MCF 10A (cell line): ENCODE data around the gene DNASE1L3. TPM values are rescaled to one million over a fixed set of nuclear protein-coding genes. Genes with fewer than 3 reads are reported as not detected.
"Not testable (repeated sequence)": the region's sequence is repeated elsewhere in the genome, so short reads cannot be mapped to it uniquely, and the experiment has no call there.

ENCODE experiments used
- BruUV-seq: library from RNA; stranded (reverse); fragments of 400-500 nt; replicated peaks from 2 replicates; lab custom pipeline; 2021; lab: Mats Ljungman, UMichigan
- CTCF ChIA-PET: fragments of 300-600 bp; sonication (Branson Sonifier 250); formaldehyde crosslinking; extraction: SDS; loops from one replicate; lab custom pipeline; 2021; ENCODE audit warnings: antibody characterized with exemption, inconsistent platforms; lab: Yijun Ruan, JAX
- POLR2A ChIA-PET: fragments of 300-600, 350-650 bp; sonication (Branson Sonifier 250); formaldehyde crosslinking; extraction: SDS; loops from one replicate; lab custom pipeline; 2020; ENCODE audit warnings: antibody characterized with exemption, inconsistent platforms; lab: Yijun Ruan, JAX
- DNase-seq: peaks from one replicate; pipeline ENCODE4 v3.0.0-alpha.2; 2018; ENCODE audit not compliant: unreplicated experiment
- H3K27ac Mint-ChIP-seq: one replicate; pipeline ENCODE4 v1.8.0; 2022; ENCODE audit warnings: mild to moderate bottlenecking, low read depth, mixed read lengths; ENCODE audit not compliant: unreplicated experiment
- H3K27me3 Mint-ChIP-seq: one replicate; pipeline ENCODE4 v1.8.0; 2022; ENCODE audit warnings: mixed read lengths; ENCODE audit not compliant: insufficient read depth, unreplicated experiment
- H3K36me3 Mint-ChIP-seq: one replicate; pipeline ENCODE4 v1.8.0; 2022; ENCODE audit warnings: mild to moderate bottlenecking, moderate library complexity, mixed read lengths; ENCODE audit not compliant: insufficient read depth, unreplicated experiment
- H3K4me1 Mint-ChIP-seq: one replicate; pipeline ENCODE4 v1.8.0; 2022; ENCODE audit warnings: mixed read lengths; ENCODE audit not compliant: insufficient read depth, unreplicated experiment
- H3K4me3 Mint-ChIP-seq: one replicate; pipeline ENCODE4 v1.8.0; 2022; ENCODE audit warnings: mild to moderate bottlenecking, moderate library complexity, mixed read lengths; ENCODE audit not compliant: unreplicated experiment
- H3K9me3 Mint-ChIP-seq: one replicate; pipeline ENCODE4 v1.8.0; 2022; ENCODE audit warnings: mixed read lengths; ENCODE audit not compliant: unreplicated experiment
- intact Hi-C: fragments of 100-400 bp; cut with micrococcal nuclease; formaldehyde crosslinking; loops from 2 replicates; pipeline ENCODE4 v1.14.1; 2022
- total RNA-seq: library from RNA; stranded (reverse); gene quantifications from 2 replicates; pipeline ENCODE4 v1.2.3, GENCODE V29; 2022
- TF ChIP-seq, protein P1 (sequence below): fragments of 200-600 bp; IDR thresholded peaks from one replicate; pipeline ENCODE4 v1.8.0; 2022; ENCODE audit warnings: antibody characterized with exemption, mild to moderate bottlenecking; ENCODE audit not compliant: unreplicated experiment

DNASE1L3 gene
- total RNA-seq, 1 experiment from 2014 or later, result not detected

DNA sequence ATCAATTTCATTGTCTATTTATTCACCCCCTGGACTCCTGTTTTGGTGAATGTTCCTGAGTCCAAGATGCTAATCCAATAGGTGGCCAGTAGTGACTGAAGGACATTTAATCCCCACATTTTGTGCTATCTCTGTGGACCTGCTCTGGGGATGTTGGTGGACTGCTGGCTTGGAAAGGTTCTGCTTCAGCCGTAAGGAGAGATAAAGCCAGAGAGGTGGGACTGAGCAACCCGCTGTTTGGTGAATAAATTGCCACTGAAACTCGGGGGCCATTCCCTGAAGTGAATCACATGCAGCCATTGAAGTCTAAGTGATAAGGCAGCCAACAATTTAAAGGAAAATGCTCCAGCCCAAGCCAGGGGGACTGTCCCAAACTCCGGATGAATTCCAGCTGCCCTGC, 25.2 kb upstream of the DNASE1L3 start:
- DNase-seq, result no peak
- BruUV-seq, result no TSS peak
- H3K27me3 Mint-ChIP-seq, result peaks cover 20% of the 10 kb centered on the region
- no peak overlapping the region for H3K4me3 Mint-ChIP-seq
- CTCF ChIA-PET, result interaction anchor here (0.6 to 1.2 kb wide), 4 partner anchors 13 to 333 kb away, joined by 3 to 5 read pairs (median 4); no protein-coding TSS in a partner anchor
- no peak overlapping the region for H3K27ac Mint-ChIP-seq
- intact Hi-C loops, result no loop called here
- no peaks in the 10 kb centered on the region for H3K9me3 Mint-ChIP-seq
- H3K36me3 Mint-ChIP-seq, result no peaks in the 10 kb centered on the region
- POLR2A ChIA-PET, result interaction anchor here (2.1 to 3.3 kb wide), 3 partner anchors 19 to 70 kb away, joined by 12 to 20 read pairs (median 17); partner anchors contain the start of genes HTD2 and RPP14
- TF ChIP-seq, protein P1, sequence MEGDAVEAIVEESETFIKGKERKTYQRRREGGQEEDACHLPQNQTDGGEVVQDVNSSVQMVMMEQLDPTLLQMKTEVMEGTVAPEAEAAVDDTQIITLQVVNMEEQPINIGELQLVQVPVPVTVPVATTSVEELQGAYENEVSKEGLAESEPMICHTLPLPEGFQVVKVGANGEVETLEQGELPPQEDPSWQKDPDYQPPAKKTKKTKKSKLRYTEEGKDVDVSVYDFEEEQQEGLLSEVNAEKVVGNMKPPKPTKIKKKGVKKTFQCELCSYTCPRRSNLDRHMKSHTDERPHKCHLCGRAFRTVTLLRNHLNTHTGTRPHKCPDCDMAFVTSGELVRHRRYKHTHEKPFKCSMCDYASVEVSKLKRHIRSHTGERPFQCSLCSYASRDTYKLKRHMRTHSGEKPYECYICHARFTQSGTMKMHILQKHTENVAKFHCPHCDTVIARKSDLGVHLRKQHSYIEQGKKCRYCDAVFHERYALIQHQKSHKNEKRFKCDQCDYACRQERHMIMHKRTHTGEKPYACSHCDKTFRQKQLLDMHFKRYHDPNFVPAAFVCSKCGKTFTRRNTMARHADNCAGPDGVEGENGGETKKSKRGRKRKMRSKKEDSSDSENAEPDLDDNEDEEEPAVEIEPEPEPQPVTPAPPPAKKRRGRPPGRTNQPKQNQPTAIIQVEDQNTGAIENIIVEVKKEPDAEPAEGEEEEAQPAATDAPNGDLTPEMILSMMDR, result no peak
- peaks cover 17% of the 10 kb centered on the region for H3K4me1 Mint-ChIP-seq

DNA sequence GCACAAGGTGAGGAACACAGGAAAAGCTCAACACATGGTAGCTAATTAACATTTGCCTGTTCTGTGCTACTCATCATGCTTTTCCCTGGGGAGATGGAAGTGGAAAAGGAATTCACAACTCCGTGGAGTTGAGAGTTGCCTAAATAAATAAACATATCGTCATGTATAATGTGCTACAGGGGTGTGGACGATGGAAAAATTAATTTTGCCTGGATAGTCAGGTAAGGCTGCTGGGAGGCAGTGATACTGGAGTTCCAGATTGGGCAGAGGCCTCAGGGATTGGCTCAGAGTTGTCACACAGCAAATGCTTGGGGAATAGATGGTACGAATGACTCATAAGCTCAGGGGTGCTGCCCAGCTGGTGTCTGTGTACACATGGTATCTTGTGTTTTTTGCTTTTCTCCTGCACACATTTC, 23.8 kb upstream of the DNASE1L3 start:
- TF ChIP-seq, protein P1, result no peak
- CTCF ChIA-PET, result interaction anchor here (0.7 to 2.8 kb wide), 8 partner anchors 10 to 65 kb away, joined by 3 to 12 read pairs (median 4); no protein-coding TSS in a partner anchor
- H3K27me3 Mint-ChIP-seq, result peaks cover 35% of the 10 kb centered on the region
- no peak overlapping the region for H3K4me3 Mint-ChIP-seq
- POLR2A ChIA-PET, result interaction anchor here (0.9 to 3.3 kb wide), 9 partner anchors 10 to 199 kb away, joined by 4 to 20 read pairs (median 6); partner anchors contain the start of genes HTD2, PDHB and RPP14
- DNase-seq, result peak; percentile 56
- BruUV-seq, result no TSS peak
- peaks cover 15% of the 10 kb centered on the region for H3K4me1 Mint-ChIP-seq
- intact Hi-C loops, result no loop called here
- H3K9me3 Mint-ChIP-seq, result no peaks in the 10 kb centered on the region
- no peaks in the 10 kb centered on the region for H3K36me3 Mint-ChIP-seq
- H3K27ac Mint-ChIP-seq, result peak overlapping the region; percentile 3

DNA sequence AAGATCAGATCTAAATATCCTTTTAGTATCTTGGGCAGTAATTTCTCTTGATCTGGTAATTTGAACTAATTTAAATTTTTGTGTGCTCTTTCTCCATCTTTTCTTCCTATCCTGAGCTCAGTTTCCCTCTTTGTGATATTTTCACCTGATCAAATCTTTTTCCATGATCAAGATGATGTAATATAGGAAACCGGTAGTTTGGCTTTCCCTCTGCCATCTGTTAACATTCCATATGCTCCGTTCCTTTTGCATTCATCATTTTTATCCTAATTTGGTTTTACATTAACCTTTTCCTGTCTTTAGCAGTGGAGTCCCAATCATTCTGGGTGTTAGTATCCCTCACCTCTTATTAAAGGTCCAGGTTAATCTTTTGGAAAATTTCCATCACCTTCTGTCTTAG, 20.9 kb upstream of the DNASE1L3 start:
- DNase-seq, result no peak
- BruUV-seq, result no TSS peak
- TF ChIP-seq, protein P1, result no peak
- peaks cover 47% of the 10 kb centered on the region for H3K27me3 Mint-ChIP-seq
- POLR2A ChIA-PET, result interaction anchor here (0.9 to 1.2 kb wide), 2 partner anchors 12 to 27 kb away, joined by 3 read pairs; no protein-coding TSS in a partner anchor
- H3K27ac Mint-ChIP-seq, result no peak overlapping the region
- H3K36me3 Mint-ChIP-seq, result no peaks in the 10 kb centered on the region
- intact Hi-C loops, result no loop called here
- H3K9me3 Mint-ChIP-seq, result no peaks in the 10 kb centered on the region
- CTCF ChIA-PET, result interaction anchor here (4.2 kb wide), 1 partner anchor 14 kb away, joined by 33 read pairs; no protein-coding TSS in a partner anchor
- no peak overlapping the region for H3K4me3 Mint-ChIP-seq
- peaks cover 7% of the 10 kb centered on the region for H3K4me1 Mint-ChIP-seq

DNA sequence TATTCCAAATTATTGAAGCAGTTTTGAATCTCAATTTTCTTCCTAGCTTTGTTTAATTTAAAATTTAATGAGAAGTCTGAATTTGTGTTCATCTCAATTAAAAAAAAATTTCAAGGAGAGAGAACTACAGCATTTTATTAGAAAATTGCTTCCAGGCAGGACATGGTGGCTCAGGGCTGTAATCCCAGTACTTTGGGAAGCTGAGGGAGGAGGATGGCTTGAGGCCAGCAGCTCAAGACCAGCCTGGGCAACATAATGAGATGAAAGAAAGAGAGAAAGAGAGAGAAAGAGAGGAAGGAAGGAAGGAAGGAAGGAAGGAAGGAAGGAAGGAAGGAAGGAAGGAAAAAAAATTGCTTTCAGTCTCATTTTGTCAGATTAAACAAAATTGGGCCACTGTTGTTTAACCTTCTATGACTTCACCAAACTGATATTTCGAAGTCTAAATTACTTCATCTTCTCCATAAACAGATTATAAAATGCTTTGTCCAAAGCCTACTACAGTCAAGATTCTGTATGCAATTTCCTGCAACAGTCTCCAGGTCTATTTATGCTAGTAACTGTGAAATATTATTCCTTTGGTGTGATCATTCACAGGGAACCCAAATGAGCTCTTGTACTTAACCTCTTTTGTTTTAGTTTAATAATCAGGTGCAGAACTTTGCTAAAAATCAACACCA, 20.2 kb upstream of the DNASE1L3 start:
- Mint-ChIP-seq H3K4me1 (peaks cover 7% of the 10 kb centered on the region), H3K36me3 (no peaks in the 10 kb centered on the region), H3K27me3 (peaks cover 50% of the 10 kb centered on the region), H3K9me3 (no peaks in the 10 kb centered on the region), H3K27ac (no peak overlapping the region), H3K4me3 (no peak overlapping the region)
- ChIA-PET CTCF (interaction anchor here (0.7 to 4.2 kb wide), 3 partner anchors 13 to 171 kb away, joined by 5 to 33 read pairs (median 11); partner anchors contain the start of genes HTD2 and RPP14), POLR2A (interaction anchor here (0.9 to 1.2 kb wide), 3 partner anchors 11 to 27 kb away, joined by 3 to 4 read pairs (median 3); no protein-coding TSS in a partner anchor)
- no peak for DNase-seq
- intact Hi-C loops, result no loop called here
- no TSS peak for BruUV-seq
- TF ChIP-seq, protein P1, result no peak

DNA sequence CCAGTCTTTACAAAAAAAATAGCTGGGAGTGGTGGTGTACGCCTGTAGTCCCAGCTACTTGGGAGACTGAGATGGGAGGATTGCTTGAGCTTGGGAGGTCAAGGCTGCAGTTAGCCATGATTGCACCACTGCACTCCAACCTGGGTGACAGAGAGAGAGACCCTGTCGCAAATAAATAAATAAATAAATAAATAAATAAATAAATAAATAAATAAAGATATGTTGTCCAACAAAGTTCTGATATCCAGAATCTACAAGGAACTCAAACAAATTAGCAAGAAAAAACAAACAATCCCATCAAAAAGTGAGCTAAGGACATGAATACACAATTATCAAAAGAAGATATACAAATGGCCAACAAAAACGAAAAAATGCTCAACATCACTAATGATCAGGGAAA, 17.2 kb upstream of the DNASE1L3 start:
- H3K27me3 Mint-ChIP-seq, result peaks cover 49% of the 10 kb centered on the region
- DNase-seq, H3K4me3 Mint-ChIP-seq, H3K27ac Mint-ChIP-seq, BruUV-seq, intact Hi-C loops, H3K36me3 Mint-ChIP-seq, H3K4me1 Mint-ChIP-seq, H3K9me3 Mint-ChIP-seq, POLR2A ChIA-PET: not testable (repeated sequence)
- CTCF ChIA-PET, result interaction anchor here (0.9 to 2.1 kb wide), 3 partner anchors 10 to 51 kb away, joined by 3 to 8 read pairs (median 3); no protein-coding TSS in a partner anchor
